Activated T-cell treated with anti-CD3 and anti-CD28 coated beads, Interleukin-2, amount 50 U/mL, for 24 hours (primary cell): ENCODE results near the gene DPP6.

Experiments
- DNase-seq: peaks from one replicate; pipeline ENCODE4 v3.0.0-alpha.2; 2020
- H3K27ac Mint-ChIP-seq: 2 replicates; pipeline ENCODE4 v1.8.0; 2020; ENCODE audit warnings: mild to moderate bottlenecking, mixed read lengths
- H3K27me3 Mint-ChIP-seq: 2 replicates; pipeline ENCODE4 v1.8.0; 2020; ENCODE audit warnings: mixed read lengths
- H3K36me3 Mint-ChIP-seq: 2 replicates; pipeline ENCODE4 v1.8.0; 2020; ENCODE audit warnings: low read depth, mixed read lengths
- H3K4me1 Mint-ChIP-seq: 2 replicates; pipeline ENCODE4 v1.8.0; 2020; ENCODE audit warnings: low read depth, mixed read lengths
- H3K4me3 Mint-ChIP-seq: 2 replicates; pipeline ENCODE4 v1.8.0; 2020; ENCODE audit warnings: mild to moderate bottlenecking, moderate library complexity, mixed read lengths
- H3K9me3 Mint-ChIP-seq: 2 replicates; pipeline ENCODE4 v1.8.0; 2020; ENCODE audit warnings: mixed read lengths

DPP6 gene

GRCh38 chr7:154299736-154300135 lies 247.5 kb downstream of the DPP6 start:
- no peak for DNase-seq
- Mint-ChIP-seq H3K27me3 (peaks cover 5% of the 10 kb centered on the region), H3K36me3 (no peaks in the 10 kb centered on the region), H3K9me3 (peaks cover 2% of the 10 kb centered on the region), H3K27ac (no peak overlapping the region), H3K4me3 (no peak overlapping the region), H3K4me1 (no peaks in the 10 kb centered on the region)

- Mint-ChIP-seq H3K4me3 (no peak overlapping the region), H3K36me3 (no peaks in the 10 kb centered on the region), H3K9me3 (peaks cover 2% of the 10 kb centered on the region), H3K27me3 (peaks cover 23% of the 10 kb centered on the region), H3K4me1 (no peaks in the 10 kb centered on the region), H3K27ac (no peak overlapping the region)
- DNase-seq: no peak
Measured at GRCh38 chr7:154302380-154302779, 250.2 kb downstream of the DPP6 start.

DNA sequence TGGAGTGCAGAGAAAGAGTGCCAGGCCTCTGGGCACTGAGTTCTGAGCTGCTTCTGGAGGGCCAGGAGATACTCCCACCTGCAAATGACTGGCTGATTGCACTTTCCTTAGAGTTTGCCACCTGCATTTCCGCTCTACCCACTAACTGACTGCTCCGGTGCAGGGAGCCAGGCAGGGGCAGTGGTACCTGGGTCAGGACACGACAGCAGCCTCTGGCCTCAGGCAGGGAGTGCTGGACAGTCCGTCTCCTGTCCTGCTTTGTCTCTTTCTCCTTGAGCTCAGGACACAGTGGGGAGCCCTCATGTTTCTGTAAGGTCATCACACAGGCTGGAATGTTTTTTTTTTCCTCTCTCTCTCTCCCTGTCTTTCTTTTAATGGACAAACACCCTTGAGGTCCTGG lies 252.0 kb downstream of the DPP6 start:
- Mint-ChIP-seq H3K36me3 (no peaks in the 10 kb centered on the region), H3K27me3 (peaks cover 23% of the 10 kb centered on the region), H3K27ac (no peak overlapping the region), H3K4me3 (no peak overlapping the region), H3K9me3 (no peaks in the 10 kb centered on the region), H3K4me1 (no peaks in the 10 kb centered on the region)
- DNase-seq: no peak

- Mint-ChIP-seq H3K27me3 (peaks cover 23% of the 10 kb centered on the region), H3K4me3 (no peak overlapping the region), H3K9me3 (no peaks in the 10 kb centered on the region), H3K36me3 (no peaks in the 10 kb centered on the region), H3K4me1 (no peaks in the 10 kb centered on the region), H3K27ac (no peak overlapping the region)
- no peak for DNase-seq
Measured at GRCh38 chr7:154304740-154305700, 252.8 kb downstream of the DPP6 start.

DNA sequence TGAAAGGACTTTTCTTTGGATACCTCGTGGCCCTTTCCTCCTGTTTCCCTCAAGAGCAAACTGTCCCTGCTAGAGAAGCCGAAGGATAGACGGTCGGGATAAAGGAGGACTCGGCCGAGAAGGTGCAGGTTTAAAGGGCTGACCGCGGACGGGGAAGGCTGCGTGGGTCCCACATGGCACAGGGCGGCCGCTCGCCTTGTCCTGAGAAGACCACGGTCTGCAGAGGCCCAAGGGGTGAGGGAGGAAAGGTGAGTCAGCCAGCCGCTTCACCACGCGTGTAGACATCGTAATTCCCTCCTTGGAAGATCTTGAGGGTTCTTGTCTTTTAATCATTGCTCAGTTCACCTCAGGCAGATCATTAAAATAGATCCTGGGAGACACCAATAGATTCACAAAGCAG lies 253.8 kb downstream of the DPP6 start:
- Mint-ChIP-seq H3K4me3 (no peak overlapping the region), H3K27ac (no peak overlapping the region)

DNA sequence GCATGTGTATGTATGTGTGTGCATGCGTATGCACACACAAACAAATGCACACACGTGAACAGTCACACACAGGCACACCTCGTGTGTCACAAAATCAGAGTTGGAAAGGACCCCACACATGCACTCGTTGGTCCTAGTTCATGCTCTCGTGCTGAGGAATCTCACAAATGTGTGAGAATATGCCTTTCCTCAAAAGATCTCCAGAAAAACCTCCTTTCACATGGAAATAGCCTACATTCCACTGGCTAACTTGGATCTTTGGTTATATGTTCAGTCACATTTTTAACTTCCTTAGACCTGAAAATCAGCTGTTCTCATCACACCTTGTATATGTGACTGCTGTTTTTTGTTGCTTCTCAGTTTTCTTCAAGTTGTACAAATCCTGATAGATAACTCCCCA lies 256.7 kb downstream of the DPP6 start:
- no peak overlapping the region for H3K4me3 Mint-ChIP-seq
- no peak for DNase-seq
- no peak overlapping the region for H3K27ac Mint-ChIP-seq
- H3K27me3 Mint-ChIP-seq: peaks cover 23% of the 10 kb centered on the region
- H3K9me3 Mint-ChIP-seq: no peaks in the 10 kb centered on the region
- no peaks in the 10 kb centered on the region for H3K4me1 Mint-ChIP-seq
- H3K36me3 Mint-ChIP-seq: no peaks in the 10 kb centered on the region

More for the DNA sequence above, 253.8 kb downstream of the DPP6 start:
- Mint-ChIP-seq H3K4me1 (no peaks in the 10 kb centered on the region), H3K9me3 (no peaks in the 10 kb centered on the region), H3K36me3 (no peaks in the 10 kb centered on the region), H3K27me3 (peaks cover 23% of the 10 kb centered on the region)
- DNase-seq: no peak

DNA sequence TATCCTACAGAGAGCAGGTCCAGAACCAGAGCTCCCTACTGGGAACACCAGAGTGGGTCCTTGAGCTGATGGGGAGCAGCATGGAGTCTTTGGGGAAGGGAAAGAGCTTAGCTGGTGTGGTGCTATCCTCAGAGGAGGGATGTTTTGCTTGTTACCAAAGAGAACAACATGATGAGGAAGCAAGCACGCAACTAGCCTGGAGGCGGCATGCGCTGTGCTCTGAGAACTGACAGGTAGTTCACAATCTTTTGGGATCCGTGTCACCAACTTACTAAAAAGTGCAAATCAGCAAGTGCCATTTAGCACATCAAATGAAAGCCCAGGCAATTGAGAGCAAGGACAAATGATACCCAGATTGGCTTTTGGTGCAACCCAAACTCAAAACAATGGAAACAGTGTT lies 257.9 kb downstream of the DPP6 start:
- Mint-ChIP-seq H3K4me3 (no peak overlapping the region), H3K36me3 (no peaks in the 10 kb centered on the region), H3K27ac (no peak overlapping the region), H3K27me3 (peaks cover 16% of the 10 kb centered on the region), H3K4me1 (no peaks in the 10 kb centered on the region), H3K9me3 (no peaks in the 10 kb centered on the region)
- no peak for DNase-seq

GRCh38 chr7:154324196-154324595 lies 272.0 kb downstream of the DPP6 start:
- Mint-ChIP-seq H3K9me3 (peaks cover 3% of the 10 kb centered on the region), H3K27ac (no peak overlapping the region), H3K4me1 (no peaks in the 10 kb centered on the region), H3K36me3 (no peaks in the 10 kb centered on the region), H3K27me3 (no peaks in the 10 kb centered on the region), H3K4me3 (no peak overlapping the region)
- DNase-seq: no peak

DNA sequence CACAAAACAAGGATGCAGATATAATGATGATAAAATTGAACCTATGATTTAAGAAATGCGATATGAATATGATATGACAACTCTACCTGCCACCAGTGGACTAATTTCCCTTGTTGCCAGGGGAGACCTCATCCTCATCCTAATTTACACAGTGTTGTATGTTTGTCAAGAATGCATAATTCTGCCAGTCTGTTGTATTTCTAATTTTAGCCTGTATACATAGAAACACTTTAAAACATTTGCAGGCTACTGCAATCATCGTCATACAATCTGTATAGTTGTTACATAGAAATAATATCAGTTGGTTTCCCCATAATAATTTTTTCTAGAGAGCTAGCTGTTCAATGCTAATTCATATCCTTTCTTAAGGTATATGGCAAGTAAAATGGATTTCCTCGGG lies 274.2 kb downstream of the DPP6 start:
- Mint-ChIP-seq H3K27ac (no peak overlapping the region), H3K36me3 (no peaks in the 10 kb centered on the region), H3K4me3 (no peak overlapping the region), H3K4me1 (no peaks in the 10 kb centered on the region), H3K27me3 (no peaks in the 10 kb centered on the region), H3K9me3 (peaks cover 7% of the 10 kb centered on the region)
- no peak for DNase-seq

- no peak overlapping the region for H3K4me3 Mint-ChIP-seq
- no peak for DNase-seq
- H3K9me3 Mint-ChIP-seq: peaks cover 8% of the 10 kb centered on the region
- H3K27ac Mint-ChIP-seq: no peak overlapping the region
- no peaks in the 10 kb centered on the region for H3K36me3 Mint-ChIP-seq
- no peaks in the 10 kb centered on the region for H3K27me3 Mint-ChIP-seq
- no peaks in the 10 kb centered on the region for H3K4me1 Mint-ChIP-seq
Measured at GRCh38 chr7:154330318-154330717, 278.1 kb downstream of the DPP6 start.

GRCh38 chr7:154332811-154333580 lies 280.8 kb downstream of the DPP6 start:
- Mint-ChIP-seq H3K27ac (no peak overlapping the region), H3K4me1 (no peaks in the 10 kb centered on the region), H3K4me3 (no peak overlapping the region), H3K9me3 (peaks cover 16% of the 10 kb centered on the region), H3K27me3 (no peaks in the 10 kb centered on the region), H3K36me3 (no peaks in the 10 kb centered on the region)
- no peak for DNase-seq

DNA sequence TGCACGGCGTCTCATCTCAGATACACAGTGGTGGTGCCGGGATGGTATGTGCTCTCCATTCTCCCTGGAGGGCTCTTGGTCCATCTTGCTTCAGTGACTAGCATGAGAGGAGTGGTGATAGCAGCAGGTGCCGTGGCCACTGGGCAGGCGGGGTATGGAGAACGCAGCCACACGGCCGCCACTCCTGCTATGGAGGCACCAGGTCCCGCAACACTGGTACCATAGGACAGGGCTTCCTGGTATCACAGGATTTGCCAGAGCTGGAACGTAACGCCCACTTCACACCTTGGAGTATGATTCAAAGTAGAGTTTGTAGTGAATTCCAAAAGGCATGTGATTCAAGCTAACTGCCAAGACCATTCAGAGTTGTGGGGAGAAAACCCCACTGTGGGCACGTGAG lies 284.1 kb downstream of the DPP6 start:
- DNase-seq: no peak
- Mint-ChIP-seq H3K4me1 (no peaks in the 10 kb centered on the region), H3K27ac (no peak overlapping the region), H3K27me3 (no peaks in the 10 kb centered on the region), H3K36me3 (no peaks in the 10 kb centered on the region), H3K4me3 (no peak overlapping the region), H3K9me3 (peaks cover 15% of the 10 kb centered on the region)

GRCh38 chr7:154338701-154339506 lies 286.7 kb downstream of the DPP6 start:
- no peak overlapping the region for H3K4me3 Mint-ChIP-seq

GRCh38 chr7:154342971-154343633 lies 290.9 kb downstream of the DPP6 start:
- no peak for DNase-seq
- Mint-ChIP-seq H3K4me3 (no peak overlapping the region), H3K27ac (no peak overlapping the region), H3K36me3 (no peaks in the 10 kb centered on the region), H3K9me3 (peaks cover 3% of the 10 kb centered on the region), H3K27me3 (no peaks in the 10 kb centered on the region), H3K4me1 (no peaks in the 10 kb centered on the region)

More at GRCh38 chr7:154338701-154339506, 286.7 kb downstream of the DPP6 start:
- Mint-ChIP-seq H3K27ac (no peak overlapping the region), H3K36me3 (no peaks in the 10 kb centered on the region), H3K9me3 (peaks cover 11% of the 10 kb centered on the region), H3K4me1 (no peaks in the 10 kb centered on the region), H3K27me3 (no peaks in the 10 kb centered on the region)
- no peak for DNase-seq
